ENCODE measurements around the gene FASN.

FASN gene

DNA sequence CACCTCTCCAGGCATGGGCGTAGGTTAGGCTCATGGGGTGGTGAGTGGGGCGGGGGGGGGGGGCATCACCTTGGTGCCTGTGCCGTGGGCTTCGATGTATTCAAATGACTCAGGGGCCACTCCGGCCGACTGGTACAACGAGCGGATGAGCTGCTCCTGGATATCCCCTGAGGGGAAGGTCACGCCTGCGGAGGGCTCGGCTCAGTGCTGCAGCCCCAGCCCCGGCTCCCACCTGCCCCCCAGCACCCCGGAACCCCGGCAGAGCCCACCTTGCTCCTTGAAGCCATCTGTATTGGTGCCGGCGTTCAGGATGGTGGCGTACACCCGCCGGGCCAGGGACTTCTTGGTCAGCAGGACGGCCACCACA, 5.4 kb downstream of the FASN start:
- TF ChIP-seq, protein P1, sequence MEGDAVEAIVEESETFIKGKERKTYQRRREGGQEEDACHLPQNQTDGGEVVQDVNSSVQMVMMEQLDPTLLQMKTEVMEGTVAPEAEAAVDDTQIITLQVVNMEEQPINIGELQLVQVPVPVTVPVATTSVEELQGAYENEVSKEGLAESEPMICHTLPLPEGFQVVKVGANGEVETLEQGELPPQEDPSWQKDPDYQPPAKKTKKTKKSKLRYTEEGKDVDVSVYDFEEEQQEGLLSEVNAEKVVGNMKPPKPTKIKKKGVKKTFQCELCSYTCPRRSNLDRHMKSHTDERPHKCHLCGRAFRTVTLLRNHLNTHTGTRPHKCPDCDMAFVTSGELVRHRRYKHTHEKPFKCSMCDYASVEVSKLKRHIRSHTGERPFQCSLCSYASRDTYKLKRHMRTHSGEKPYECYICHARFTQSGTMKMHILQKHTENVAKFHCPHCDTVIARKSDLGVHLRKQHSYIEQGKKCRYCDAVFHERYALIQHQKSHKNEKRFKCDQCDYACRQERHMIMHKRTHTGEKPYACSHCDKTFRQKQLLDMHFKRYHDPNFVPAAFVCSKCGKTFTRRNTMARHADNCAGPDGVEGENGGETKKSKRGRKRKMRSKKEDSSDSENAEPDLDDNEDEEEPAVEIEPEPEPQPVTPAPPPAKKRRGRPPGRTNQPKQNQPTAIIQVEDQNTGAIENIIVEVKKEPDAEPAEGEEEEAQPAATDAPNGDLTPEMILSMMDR (IDR thresholded peaks at IDR 0.05; ENCODE audit: low read depth, low read length) = no peak
- DNase-seq (ENCODE audit: extremely low read depth, low read depth) = no peak

DNA sequence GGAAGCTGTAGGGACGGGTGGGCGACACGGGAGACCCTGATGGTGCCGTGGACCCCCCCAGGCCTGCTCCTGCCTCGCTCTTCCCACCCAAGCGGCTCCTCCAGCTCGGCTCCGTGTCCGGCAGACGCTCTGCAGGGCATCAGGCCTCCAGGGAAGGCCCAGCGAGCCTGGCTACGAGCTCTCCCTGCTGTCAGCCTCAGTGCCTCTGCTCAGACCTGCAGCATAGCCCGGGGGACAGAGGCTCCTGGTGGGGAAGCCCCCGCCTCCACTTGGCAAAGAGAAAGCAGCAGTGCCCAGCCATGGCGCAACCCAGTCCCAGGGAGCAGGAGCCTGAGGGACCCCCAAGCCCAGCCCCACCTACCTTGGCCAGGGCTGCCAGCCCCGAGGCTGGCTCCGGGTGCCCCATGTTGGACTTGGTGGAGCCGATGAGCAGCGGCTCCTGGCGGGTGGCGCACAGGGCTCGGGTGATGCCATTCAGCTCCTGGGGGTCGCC, 5.9 kb downstream of the FASN start:
- TF ChIP-seq, protein P1 (IDR thresholded peaks at IDR 0.05; ENCODE audit: low read depth, low read length) = no peak
- no peak for DNase-seq (ENCODE audit: extremely low read depth, low read depth)

DNA sequence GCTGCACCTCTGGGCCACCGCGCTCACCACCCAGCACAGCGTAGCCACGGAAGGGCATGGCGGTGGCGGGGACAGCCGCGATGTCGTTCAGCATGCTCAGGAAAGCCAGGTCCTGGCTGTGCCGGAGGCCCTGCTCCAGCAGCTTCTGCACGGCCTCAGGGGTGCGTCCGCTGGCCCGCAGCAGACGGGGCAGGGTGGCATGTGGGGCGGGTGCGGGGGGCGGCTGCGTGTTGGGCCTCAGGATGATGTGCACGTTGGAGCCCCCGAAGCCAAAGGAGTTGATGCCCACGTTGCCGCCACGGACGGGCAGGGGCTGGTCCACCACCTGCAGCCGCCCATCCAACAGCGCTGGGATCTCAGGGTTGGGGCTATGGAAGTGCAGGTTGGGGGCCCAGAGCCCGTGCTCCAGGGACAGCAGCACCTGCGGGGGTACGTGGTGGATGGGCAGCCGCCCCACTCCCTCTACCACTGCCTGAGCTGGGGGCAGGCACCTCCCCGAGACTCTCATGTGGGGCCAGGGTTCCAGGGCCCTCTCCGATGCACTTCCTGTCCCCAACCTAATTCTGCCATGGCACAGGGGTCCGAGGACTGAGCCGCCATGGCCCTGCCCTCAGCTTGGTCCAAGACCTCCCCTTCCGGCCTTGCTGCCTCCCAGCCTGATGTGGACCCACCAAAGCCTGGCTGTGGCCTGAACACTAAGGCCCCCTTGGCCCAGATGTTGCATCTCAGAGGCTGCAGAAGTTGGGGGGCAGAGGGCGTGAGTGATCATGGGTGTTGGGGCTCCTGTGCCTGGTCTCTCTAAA, 6.6 kb downstream of the FASN start:
- TF ChIP-seq, protein P1 (IDR thresholded peaks at IDR 0.05; ENCODE audit: low read depth, low read length) = no peak
- DNase-seq (ENCODE audit: extremely low read depth, low read depth) = no peak

DNA sequence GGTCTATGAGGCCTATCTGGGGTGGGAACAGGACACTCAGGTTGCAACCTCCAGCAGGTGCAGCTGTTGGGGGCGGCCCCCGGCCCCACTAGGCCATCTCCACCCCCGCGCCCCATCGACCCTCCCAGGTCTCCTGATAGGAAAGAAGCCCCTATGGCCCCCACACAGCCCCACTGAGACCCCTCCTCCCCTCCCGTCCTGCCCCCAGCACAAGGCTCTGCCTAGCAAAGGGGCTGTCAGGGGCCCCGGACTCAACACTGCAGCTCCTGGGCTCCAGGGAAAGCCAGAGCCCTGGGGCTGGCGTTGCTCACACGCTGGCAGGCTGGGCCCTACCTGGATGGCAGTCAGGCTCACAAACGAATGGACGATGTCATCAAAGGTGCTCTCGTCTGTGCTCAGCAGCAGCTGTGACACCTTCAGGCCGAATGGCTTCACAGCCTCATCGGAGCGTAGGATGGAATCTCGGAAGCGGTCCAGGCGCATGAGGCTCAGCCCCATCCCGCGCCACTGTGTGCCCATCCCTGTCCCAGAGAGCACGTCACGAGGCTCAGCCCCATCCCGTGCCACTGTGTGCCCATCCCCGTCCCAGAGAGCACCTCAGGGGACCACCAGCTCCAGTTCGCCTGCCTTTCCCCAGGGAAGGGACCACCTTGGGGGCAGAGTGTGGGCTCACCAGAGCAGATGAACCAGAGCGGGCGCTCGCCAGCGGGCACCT, 7.3 kb downstream of the FASN start:
- TF ChIP-seq, protein P1 (IDR thresholded peaks at IDR 0.05; ENCODE audit: low read depth, low read length) = no peak
- no peak for DNase-seq (ENCODE audit: extremely low read depth, low read depth)

DNA sequence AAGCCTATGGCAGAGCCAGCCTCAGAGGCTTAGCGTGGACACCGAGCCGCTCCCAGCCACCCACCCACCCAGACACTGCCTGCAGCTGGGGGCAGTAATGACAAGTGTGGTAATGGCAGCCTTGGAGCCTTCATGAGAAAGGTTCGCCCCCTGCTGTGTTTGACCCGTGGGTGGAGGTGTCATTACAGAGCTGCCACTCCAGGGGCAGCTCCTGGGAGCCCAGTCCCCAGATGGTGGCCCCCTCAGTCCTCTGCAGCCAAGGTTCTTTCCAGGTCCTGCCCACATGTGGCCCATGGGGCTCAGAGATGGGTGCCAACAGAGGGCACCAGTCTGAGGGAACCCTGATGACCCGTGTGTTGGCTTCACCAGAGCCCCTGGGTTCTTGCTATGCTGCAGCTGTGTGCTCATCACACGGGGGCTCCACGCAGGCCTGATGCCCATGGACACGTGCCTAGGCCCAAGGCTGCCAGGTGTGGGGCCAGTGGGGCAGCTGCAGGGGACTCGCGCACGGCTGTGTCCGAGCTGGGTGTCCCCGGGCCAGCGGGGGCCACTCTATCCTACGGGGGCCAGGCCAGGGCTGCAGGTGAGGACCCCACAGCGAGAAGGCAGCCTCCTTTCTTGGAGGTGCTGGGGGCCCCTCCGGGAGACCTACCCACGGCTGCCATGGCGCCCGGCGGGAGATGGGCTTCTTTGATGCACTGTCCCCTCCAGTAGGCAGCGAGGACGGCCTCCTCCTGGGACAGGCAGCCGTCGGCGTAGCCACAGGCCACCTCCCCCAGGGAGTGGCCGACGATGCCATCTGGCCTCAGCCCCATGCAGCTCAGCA, 8.1 kb downstream of the FASN start:
- TF ChIP-seq, protein P1 (IDR thresholded peaks at IDR 0.05; ENCODE audit: low read depth, low read length) = no peak
- no peak for DNase-seq (ENCODE audit: extremely low read depth, low read depth)

DNA sequence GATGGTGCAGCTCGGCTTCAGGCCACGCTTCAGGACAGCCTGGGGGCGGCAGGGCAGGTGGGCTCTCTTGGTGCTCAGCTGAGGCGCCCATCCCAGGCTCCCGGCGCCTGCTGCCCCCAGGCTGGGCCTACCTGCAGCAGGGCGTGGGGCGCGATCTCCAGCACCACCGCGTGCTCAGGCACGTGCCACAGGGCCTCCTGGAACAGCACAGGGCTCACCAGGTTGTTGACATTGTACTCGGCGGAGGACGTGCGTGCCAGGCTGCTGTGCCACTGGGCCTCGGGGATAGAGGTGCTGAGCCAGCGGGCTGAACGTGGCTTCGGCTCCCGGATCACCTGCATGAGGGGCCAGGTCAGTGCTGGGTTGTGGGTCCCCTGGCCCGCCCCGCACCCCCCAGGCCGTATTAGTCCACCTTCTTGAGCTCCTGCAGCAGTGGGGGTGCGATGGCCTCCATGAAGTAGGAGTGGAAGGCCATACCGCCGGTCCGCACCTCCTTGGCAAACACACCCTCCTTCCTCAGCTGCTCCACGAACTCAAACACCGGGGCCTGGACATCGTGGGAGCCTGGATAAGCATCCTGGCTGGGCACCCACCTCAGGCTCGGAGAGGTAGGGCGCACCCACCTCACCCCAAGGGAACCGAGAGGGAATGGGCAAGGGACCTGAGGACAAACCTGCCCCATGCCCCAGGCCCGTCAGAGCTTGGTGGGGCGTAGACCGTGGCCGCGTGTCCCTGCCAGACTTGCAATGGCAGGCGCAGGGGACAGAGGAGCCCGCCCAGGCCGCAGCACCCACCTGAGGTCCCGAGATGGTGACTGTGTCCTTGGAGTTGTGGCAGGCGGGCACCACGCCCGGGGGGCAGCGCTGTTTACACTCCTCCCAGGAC, 9.0 kb downstream of the FASN start:
- DNase-seq (ENCODE audit: extremely low read depth, low read depth) = no peak

More for the DNA sequence above, 9.0 kb downstream of the FASN start:
- TF ChIP-seq, protein P1 (IDR thresholded peaks at IDR 0.05; ENCODE audit: low read depth, low read length) = no peak
